ENCODE data around the gene NBAS. TPM values are rescaled to one million over a fixed set of nuclear protein-coding genes. Genes with fewer than 3 reads are reported as not detected.
A peak's percentile ranks its signal among the peaks of the same experiment; 100 is the strongest.

NBAS gene
- total and polyA plus RNA-seq, 2 of the 13 experiments (the other 11 are each of a cell fraction or from before 2014, with no cell fraction given): 33.6 to 58.7 TPM

- no peak for TF ChIP-seq NR2F2 (IDR thresholded peaks at IDR 0.05; ENCODE audit: borderline replicate concordance, low read depth)
- peak; percentile 38 for TF ChIP-seq STAG1 (CRISPR knock-in tag; IDR thresholded peaks at IDR 0.05)
- peak; percentile 81 for TF ChIP-seq ZNF770 (CRISPR knock-in tag; IDR thresholded peaks at IDR 0.05)
- TF ChIP-seq CTCF (CRISPR knock-in tag; IDR thresholded peaks at IDR 0.05): peak; percentile 58
- TF ChIP-seq ZFAT (CRISPR knock-in tag; conservative IDR thresholded peaks at IDR 0.05): no peak
- TF ChIP-seq SMAD3 (CRISPR knock-in tag; IDR thresholded peaks at IDR 0.05): no peak
- TF ChIP-seq MLXIP (CRISPR knock-in tag; IDR thresholded peaks at IDR 0.05; ENCODE audit: borderline replicate concordance): no peak
- TF ChIP-seq GLI4 (CRISPR knock-in tag; IDR thresholded peaks at IDR 0.05; ENCODE audit: borderline replicate concordance): no peak
- no peak for TF ChIP-seq HIC2 (CRISPR knock-in tag; IDR thresholded peaks at IDR 0.05; ENCODE audit: low read depth)
- no peak overlapping the region for H2AFZ ChIP-seq (ENCODE audit: low read length)
- H3K9me3 ChIP-seq (ENCODE audit: low read length): no peaks in the 10 kb centered on the region
- ChIA-PET CTCF (ENCODE audit: low intra/inter-chr PET ratio, low total read pairs) (interaction anchor here (1.7 to 1.9 kb wide), 2 partner anchors 31 to 42 kb away, joined by 7 to 9 read pairs; no protein-coding TSS in a partner anchor), POLR2A (no interaction called here)
- in situ Hi-C loops (cut with HindIII; ENCODE audit: extremely low pct_ligation_motif_present, low pct_unique_long_range_greater_than_20kb): no loop called here
- intact Hi-C loops (cut with micrococcal nuclease; ENCODE audit: unreplicated experiment): no loop called here
- no peaks in the 10 kb centered on the region for H3K79me2 ChIP-seq (ENCODE audit: insufficient read depth, low read length)
- no peaks in the 10 kb centered on the region for H3K27me3 ChIP-seq (ENCODE audit: control insufficient read depth in 1 of 2, insufficient read depth in 2 of 2, low read length in 2 of 2)
- DNase-seq (ENCODE audit: low spot score): no peak
- H3K36me3 ChIP-seq (replicated peaks in 1 of 2; ENCODE audit: control insufficient read depth in 1 of 2, insufficient read depth in 2 of 2, low read length in 2 of 2): peaks cover 8 to 13% of the 10 kb centered on the region in 2 experiments; a peak in 4 of 5 replicates
- ATAC-seq: peak; percentile 88
- no peak overlapping the region for H3K4me3 ChIP-seq (replicated peaks in 1 of 3; ENCODE audit: insufficient read depth in 1 of 3, low read depth in 2 of 3, low read length in 3 of 3)
- no peak overlapping the region for H3K4me2 ChIP-seq (ENCODE audit: low read depth, low read length)
- H3K27ac ChIP-seq (ENCODE audit: extremely low read length, insufficient read depth, low read length): no peak overlapping the region
- no TSS peak for BruUV-seq (replicated peaks)
- H3K9ac ChIP-seq (ENCODE audit: insufficient read depth, low read depth, low read length): no peak overlapping the region
- no peaks in the 10 kb centered on the region for H4K20me1 ChIP-seq (ENCODE audit: insufficient read depth, low read length)
- no peaks in the 10 kb centered on the region for H3K4me1 ChIP-seq (ENCODE audit: insufficient read depth, low read length)
- FAIRE-seq: no peak
- WGBS (ENCODE audit: low lambda C conversion rate): 74% methylated on average over 11 of the region's 11 CpGs
Observed at GRCh38 chr2:15546297-15547098, 14.6 kb downstream of the NBAS start.

All from HepG2 (cell line).